GDM1 (cell line): Measurements from ENCODE around the gene GNG3.
A peak's percentile ranks its signal among the peaks of the same experiment; 100 is the strongest.
"Not testable (repeated sequence)": the region's sequence is repeated elsewhere in the genome, so short reads cannot be mapped to it uniquely, and the experiment has no call there.

Experiments used
- DNase-seq: peaks from one replicate; lab custom pipeline; 2025; lab: John Stamatoyannopoulos, UW

Gene GNG3

DNA sequence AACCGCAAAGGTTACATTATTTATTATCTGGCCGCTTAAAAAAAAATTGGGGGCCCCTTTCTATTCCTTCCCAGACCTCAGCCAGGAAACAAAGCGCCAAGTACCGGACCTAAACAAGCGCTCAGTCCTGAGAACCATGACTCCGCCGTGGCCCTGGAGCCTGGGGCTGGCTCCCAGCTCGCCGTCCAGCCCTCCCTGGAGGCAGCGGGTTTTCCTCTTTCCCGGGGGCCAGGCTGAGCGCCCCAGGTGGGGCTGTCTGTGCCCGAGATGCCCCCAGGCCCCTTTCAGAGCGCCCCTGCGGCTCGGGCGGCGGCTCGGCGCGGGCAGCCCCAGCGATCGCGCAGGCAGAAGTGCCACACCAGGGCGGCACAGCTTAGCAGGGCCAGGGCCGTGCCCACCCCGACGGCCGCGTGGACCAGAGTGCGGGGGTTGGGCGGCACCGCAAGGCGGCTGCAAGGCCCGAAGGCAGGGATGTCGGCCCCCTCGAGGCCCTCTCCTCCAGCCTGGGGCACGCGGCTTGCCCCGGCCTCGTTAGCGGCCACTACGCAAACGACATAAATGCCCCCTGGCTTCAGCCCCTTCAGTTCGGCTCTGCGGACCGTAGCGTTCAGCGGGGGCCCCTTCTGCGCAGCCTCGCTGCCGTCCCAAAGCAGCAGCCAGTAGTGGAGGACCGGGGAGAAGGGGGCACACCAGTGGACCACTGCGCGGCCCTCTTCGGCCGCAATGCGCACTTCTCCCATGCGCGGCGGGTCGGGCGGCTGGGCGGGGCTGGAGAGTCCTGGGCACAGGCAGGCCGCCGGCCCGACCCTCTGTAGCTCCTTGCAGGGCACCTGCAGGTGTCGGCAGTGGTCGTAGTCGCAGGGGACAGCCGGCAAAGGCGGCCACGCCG lies 19.7 kb upstream of the GNG3 start:
- no peak for DNase-seq

DNA sequence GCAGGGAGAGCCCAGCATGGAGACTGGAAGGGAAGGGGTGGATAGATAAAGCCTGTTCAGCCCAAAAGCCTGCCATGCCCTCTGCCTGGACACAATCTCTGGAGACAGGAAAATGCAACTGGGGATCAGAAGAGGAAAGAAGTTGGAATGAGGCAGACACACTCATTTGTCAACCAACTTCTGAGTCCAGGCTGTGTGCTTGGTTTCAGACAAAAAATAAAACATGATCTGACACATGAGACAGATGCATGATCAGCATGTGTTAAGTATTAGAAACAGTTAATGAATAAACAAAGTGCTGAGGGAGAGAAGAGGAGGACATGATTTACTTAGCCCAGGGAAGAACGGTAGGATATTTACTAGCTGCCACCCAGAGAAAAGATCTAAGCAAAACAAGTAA lies 19.0 kb upstream of the GNG3 start:
- no peak for DNase-seq

DNA sequence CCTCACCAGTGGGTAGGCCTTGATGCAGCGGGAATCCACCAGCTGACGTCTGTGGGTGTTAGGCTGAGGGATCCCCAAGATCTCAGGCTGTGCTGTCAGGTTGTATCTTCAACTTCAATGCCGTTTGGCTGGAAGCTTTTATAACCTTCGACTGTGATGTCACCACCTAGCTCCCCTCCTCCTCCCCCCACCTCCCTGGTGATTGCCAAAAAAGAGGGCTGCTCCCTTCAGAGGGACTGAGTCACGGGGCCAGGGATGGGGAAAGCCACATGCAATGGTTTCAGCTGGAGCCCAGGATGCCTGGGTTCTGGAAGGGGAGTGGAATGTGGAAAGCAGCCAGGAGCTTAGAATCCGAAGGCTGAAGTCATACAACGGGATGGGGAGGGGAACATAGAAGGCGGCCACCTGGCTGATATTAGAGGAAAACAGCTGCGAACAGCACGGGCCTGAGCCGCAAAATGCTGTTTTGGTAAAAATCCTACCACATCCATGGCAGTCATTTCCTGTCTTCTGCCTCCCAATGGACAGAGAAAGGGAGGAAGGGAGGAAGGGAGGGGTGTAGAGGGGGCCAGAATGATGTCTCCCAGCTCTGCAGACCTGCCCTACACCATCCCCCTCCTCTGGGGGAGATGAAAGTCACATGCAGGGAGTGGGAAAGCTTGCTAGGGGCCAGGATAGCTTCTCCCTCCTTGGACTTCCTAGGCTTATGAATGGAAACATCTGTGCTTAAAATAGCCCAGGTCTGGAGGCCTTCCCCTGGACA lies 17.9 kb upstream of the GNG3 start, which contains the start of gene LRRN4CL:
Gene LRRN4CL, minus strand, starts transcription at position 110 of the 763 bp plus-strand sequence. CDS start 1,022 bp downstream, outside the sequence.
- no peak for DNase-seq

DNA sequence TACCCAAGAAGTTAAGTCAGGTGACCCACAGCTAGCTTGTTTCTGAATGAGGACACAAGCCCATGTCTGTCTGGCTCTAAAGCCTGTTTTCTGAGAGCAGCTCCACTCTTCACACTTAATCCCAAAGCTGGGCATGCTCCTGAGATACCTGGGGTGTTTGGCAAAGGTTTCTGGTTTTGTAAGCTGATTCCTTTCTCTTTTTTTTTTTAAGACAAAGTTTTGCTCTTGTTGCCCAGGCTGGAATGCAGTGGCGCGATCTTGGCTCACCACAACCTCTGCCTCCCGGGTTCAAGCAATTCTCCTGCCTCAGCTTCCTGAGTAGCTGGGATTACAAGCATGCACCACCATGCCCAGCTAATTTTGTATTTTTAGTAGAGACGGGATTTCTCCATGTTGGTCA lies 13.9 kb upstream of the GNG3 start:
- not testable (repeated sequence) for DNase-seq

DNA sequence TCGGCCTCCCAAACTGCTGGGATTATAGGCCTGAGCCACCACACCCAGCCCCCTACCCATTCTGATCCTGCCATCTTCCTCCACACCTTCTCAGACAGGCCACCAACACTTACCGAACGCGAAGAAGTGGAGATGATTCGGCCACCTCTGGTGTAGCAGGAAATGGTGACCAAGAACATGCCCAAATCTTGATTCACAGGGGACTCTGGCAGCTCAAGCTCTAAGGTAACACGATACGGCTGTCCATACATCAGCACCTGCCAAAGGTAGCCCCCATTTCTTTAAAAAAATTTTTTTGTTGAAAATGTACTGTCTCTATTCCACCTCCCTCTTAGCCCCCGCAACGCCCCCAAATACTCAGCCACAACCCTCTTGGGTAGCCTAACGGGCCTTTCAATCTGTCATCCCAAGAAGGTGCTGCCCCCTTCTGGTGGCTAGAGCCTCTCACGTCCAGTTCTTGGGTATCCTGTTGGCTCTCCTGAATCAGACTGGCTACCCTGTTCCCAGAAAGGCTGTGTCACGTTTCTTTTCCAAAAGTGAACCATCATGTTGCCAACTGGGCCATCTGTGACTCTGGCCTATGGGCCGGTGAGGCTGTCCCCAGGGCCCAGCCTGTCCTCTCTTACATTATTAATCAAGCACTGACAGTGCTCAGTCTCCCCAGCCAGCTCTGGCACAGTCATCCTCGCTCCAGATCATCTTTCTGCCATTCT lies 12.9 kb upstream of the GNG3 start:
- peak; percentile 44 for DNase-seq

DNA sequence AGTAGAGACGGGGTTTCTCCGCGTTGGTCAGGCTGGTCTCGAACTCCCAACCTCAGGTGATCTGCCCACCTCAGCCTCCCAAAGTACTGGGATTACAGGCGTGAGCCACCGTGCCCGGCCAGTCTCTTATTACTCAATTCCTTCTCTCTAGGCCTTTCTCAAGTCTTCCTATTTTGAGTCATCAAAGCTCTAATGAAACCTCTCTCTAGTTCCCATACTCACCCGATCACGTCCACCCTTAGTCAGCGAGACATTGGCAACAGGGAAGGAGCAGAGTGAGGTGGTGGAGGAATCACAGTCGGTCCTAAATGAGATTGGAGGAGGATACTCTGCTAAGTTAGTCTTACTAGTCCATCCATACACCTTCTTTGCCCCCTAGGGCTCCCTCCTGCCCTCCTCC lies 5.2 kb upstream of the GNG3 start:
- DNase-seq = no peak

DNA sequence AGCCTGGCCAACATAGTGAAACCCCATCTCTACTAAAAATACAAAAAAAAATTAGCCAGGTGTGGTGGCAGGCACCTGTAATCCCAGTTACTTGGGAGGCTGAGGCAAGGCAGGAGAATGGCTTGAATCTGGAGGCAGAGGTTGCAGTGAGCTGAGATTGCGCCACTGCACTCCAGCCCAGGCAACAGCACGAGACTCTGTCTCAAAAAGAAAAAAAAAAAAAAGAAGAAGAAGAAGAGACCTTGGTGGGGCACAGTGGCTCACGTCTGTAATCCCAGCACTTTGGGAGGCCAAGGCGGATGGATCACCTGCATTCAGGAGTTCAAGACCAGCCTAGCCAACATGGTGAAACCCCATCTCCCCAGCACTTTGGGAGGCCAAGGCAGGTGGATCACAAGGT lies 3.6 kb upstream of the GNG3 start:
- DNase-seq = not testable (repeated sequence)

DNA sequence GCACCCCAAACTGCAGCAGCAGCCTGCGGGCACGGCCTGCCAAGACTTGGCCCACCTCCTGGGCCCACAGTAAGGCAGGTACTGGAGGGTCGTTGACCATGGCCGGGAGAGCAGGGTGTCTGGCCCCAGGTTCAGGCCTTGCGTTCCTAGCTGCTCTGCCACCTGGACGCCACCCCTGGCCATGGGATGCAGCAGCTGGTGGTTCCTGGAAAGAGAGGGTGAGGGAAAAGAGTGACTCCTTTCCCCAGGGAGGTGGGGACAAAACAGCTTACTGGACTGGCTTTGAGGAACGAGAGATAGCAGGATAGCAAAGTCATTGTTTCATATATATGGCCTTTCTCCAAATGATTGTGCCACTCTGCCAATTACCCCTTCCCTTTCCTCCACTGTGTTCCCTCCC lies 2.1 kb upstream of the GNG3 start:
- no peak for DNase-seq

DNA sequence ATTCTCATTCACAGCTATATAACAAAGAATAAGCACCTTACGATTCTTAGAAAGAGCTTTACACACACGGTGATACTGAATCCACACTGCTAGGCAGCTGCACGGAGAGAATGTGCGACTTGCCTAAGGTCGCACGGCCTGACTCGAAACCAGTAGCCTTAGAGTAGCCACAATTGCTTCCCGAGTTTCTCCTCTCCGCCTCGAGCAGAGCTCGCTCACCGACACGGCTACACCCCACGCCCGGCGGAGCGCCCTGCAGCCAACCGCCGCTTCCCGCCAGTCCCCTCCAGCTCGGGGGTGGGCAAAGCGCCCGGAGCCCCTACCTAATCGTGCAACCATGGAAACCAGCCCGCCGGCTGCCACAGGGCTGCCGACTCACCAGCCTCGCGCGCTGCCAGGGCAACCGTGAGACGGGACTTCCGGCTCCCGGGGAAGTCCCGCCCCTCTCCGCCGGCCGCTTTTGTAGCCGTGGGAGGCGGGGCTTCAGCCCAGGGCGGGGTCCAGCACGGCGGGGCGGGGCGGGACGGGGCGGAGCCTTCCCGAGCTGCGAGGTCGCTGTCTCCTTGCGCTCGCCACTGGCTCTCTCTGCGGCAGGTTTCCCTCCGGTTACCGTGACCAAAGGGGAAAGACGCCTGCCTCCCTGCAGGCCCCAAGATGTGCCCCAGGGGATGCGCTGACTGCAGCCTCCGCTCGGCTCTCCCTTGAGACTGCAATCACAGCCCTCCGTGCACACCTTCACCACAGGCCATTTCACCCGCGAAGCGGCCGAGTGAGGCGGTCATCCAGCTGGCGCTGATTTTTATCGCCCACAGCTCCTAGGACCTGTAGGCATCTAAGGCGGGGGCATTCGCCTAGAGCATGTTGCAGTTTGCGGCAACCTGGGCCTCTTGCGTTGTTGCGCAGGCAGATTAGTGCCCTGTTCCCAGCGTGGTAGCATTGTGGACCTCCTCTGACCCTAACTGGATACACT lies 1.3 kb upstream of the GNG3 start:
- peak; percentile 92 for DNase-seq

DNA sequence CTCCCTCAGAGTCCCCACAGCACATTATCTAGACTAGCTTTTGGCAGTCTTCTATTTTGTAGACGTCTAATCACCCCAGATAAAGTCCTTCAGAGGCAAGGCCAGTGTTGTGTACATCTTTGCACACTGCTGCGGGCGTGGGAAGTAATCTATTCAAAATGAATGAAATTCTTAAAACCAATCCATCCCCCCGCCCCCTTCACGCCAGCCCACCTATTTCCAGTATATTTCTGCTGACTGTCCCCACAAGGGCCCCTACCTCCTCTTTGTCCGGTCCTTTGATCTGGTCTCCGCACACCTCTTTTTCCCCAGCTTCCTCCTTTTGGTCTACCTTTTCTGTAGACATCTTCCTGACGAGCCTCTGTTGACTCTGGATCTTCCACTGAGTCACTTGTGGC lies 627 bp upstream of the GNG3 start:
- no peak for DNase-seq

DNA sequence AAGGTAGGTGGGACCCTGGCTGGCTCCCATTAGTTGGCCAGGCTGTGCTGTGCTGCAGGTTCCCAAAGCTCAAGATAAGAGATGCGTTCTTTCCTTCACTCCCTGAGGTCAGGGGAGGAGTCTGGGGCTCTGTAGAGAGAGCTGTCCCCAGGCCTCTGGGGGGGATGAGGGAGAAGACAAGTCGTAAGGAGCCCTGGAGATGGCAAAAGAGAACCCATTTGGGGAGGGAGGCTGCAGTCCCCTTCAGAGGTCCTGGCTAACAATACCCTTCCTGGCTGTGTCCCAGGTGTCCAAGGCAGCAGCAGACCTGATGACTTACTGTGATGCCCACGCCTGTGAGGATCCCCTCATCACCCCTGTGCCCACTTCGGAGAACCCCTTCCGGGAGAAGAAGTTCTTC lies 916 bp downstream of the GNG3 start:
- no peak for DNase-seq

DNA sequence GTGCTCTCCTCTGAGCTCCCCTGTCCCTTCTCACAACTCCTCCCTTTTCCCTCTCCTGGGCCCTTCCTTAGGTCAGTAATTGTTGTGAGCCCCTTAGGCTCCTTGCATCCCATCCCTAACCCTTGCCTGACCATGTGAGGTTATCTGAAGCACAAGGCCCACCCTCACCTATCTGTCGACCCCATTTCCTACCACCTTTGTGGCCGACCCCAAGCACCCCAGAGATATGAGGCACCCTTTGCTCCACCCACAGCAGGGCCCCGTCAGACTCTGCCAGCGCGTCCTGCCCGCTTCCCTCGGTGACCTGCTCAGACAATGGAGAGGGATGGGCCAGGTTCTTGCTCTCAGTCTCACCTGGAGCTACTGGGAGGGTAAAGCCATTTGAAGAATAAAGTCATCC lies 1.3 kb downstream of the GNG3 start:
- no peak for DNase-seq

DNA sequence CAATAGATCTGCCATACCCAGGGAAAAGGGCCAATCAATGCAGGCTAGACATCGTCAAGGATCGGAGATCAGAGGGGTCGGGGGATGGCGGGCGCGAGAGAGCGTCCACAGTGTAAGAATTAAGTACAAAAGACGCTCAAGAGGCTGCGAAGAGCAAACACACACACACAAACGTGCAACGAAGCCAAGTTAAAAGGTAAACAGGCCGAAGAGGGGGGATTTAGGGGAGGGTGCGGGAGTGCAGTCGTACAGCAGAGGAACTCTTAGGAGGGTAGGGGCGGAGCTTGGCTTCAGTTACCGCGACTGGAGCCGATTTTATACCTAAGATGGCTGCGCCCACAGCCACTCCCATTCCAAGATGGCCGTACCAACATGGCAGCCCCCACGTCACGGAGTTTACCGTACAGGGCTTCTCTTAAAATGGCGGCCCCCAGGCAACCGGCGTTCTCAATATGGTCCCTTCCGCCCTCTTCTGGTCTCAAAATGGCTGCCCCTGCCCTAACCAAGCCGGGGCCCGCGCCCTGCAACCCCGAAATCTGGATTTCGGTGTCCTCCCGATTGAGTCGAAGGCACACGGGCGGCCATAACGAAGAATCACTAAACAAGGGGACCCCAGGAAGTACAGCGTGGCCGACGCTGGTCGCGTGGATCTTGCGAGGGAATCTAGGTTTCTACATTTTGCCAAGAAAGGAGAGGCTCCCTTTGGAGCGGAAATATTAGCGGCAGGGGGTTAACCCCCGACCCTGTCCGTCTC lies 1.9 kb downstream of the GNG3 start:
- peak; percentile 95 for DNase-seq

DNA sequence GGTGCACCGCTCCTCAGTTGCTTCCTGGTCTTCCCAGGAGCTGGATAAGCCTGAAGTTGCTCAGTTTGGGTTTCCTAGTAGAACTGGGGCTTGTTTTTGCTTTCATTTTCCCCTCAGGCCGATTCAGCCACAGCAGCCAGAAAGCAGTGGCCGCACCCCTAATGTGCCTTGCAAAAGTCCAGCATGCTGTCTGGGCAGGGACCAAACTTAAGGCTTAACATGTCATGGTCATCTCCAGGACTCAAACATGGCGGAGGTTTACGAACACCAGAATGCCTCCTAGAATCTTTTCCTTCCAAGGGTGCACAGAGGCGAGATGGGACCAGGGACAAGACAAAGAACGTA lies 2.5 kb downstream of the GNG3 start:
- no peak for DNase-seq

DNA sequence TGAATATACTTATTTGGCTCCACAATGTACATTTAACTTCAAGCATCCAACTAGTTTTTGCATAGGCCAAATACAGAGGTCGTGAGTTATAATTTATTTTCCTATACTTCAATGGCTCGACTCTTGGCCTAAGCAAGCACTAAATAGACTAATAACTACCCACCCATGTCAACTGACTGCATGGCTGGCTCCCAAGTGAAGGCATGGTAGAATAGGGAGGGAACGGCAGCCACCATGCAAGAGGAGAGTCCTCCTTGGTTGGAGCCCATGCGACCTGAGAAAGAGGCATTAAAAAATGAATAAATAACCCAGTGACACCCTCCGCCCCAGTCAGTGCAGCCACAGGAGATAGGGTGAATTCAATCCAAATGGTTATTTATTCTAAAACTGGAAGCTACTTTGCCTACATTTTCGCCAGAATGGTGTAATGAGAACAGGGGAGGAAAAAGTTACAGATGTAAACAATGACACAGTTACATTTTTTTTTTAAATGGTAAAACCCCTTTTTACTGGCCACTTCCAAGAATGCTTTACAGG lies 4.9 kb downstream of the GNG3 start:
- no peak for DNase-seq

DNA sequence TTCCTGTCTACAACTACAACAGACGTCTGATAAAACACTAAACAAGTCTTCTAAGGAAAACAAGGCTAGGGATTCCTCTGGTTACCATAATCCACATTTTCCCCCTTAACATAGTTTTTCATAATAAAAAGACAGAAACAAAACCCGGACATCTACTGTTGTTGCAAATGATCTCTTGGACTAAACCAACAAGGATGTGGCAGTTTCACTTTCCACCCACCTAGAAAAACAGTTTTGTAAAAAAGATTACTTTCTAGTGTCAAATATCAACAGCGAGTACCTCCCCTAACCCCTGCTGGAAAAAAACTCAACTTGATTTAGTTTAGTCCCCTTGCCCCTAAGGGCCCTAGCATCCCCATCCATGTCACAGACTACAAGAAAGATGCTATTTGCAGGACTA lies 5.4 kb downstream of the GNG3 start:
- no peak for DNase-seq

DNA sequence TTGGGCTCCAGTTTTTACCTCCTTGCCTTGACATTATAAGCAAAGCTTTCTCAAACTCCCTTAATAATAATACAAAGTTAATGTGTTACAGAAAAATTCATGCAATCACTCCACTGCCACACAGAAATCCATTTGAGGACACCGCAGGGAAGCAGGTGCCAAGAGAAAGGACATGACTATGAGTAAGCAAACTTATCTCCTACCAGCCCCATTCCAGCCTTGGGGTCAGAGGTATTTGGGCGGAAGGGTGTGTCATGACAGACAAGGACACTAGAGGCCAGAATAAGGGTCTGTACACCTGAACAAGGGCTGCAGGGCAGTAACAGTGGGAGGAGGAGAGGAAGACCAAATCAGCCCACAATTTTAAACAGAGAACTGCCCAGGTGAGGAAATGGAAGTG lies 5.9 kb downstream of the GNG3 start:
- DNase-seq = no peak

DNA sequence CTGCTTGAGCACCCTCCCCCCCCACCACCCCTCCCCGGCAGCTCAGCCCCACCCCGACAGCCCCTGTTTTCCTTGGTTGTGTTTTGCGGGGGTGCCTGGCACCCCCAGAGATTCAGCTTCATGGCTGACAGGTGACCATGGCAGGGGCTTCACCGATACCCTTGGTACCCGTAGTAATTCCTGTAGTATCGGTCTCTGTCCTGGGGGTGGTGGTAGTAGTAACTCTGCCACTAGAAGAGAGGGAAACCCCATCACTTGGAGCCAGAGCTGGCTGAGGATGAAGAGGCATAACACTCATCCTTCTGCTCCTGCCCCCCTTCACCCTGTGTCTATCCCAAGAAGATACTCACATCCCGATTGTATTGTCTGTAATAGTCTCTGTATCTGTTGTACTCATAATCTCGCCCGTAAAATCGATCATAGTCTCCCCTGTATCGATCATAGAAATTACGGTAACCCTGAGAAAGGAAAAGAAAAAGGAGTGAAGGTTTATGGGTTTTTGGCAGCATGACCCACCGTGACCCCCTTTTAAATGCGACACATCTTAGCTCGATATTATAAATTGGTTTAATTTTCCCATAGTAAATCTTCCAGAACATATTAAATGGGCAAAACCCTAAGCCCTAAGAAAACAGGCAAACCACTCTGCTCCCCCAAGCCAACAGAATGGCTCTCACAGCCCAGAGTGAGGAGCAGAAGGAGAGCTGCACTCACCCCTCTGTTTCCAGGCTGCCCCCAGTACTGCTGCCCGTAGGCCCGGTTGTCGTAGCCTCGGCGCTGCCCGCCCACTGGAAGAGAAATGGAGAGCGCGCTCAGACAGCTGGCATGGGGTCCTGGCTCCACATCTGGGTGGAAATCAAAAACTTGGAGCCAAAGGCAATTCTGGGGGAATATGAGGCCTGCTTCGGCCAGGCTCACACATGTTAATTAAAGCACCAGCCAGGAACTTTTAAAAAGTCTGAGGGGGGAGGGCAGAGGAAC lies 8.0 kb downstream of the GNG3 start:
- no peak for DNase-seq

DNA sequence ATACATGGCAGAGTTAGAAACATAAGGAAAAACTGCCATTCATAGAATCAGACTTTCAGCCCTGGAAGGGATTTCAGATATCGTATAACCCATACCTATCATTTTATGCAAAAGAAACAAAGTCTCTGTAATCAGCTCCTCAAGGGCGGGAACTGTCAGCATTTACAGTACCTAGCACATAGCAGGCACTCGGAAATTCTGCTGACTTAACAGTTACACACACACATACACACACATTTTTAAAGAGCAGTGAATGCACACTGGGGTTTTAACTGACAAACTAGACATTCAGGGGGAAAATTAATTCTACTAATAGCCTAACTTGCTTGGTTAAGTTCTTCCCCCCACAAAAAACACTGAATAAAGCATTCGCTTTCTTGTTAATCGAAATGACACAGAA lies 8.7 kb downstream of the GNG3 start:
- DNase-seq = no peak
